Lower leg skin (tissue), 3 donors: ENCODE results near the gene SLC9A9.

Experiments used
- POLR2A ChIP-seq, 2 donors: fragments of 450-650 bp; IDR thresholded peaks; one replicate each; pipeline ENCODE4 v1.6.1; 2016 to 2017; ENCODE audit warnings: antibody characterized with exemption in 2 of 2, mild to moderate bottlenecking in 1 of 2, moderate library complexity in 1 of 2
- TF ChIP-seq, protein P1 (sequence below), 3 donors: fragments of 450-650 bp; IDR thresholded peaks; one replicate each; pipeline ENCODE4 v1.5.1; 2016; ENCODE audit warnings: antibody characterized with exemption in 3 of 3, mild to moderate bottlenecking in 3 of 3, moderate library complexity in 2 of 3

DNA sequence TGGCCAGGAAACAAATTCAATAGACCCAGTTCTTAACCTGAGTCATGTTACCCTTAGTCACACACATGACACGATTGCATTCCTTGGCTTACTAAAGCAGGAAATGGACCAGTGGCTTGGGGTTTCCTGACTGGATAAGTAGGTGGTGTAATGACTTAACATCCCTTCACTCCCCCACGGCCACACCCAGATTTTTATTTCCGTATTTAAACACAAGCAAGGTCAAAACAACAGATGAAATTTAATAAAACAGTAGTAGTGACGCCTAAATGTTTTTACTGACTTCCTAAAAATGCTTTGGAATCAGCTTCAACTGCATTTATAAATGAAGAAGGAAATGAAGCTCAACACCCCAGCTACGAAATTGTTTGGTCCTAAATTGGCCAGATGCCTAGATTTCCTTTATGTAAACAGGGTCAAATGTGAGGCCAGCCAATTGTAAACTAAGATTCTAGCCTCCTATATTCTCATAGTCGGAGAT, 404.4 kb downstream of the SLC9A9 start:
- TF ChIP-seq POLR2A (IDR thresholded peaks at IDR 0.05) = no peak
- TF ChIP-seq, protein P1, sequence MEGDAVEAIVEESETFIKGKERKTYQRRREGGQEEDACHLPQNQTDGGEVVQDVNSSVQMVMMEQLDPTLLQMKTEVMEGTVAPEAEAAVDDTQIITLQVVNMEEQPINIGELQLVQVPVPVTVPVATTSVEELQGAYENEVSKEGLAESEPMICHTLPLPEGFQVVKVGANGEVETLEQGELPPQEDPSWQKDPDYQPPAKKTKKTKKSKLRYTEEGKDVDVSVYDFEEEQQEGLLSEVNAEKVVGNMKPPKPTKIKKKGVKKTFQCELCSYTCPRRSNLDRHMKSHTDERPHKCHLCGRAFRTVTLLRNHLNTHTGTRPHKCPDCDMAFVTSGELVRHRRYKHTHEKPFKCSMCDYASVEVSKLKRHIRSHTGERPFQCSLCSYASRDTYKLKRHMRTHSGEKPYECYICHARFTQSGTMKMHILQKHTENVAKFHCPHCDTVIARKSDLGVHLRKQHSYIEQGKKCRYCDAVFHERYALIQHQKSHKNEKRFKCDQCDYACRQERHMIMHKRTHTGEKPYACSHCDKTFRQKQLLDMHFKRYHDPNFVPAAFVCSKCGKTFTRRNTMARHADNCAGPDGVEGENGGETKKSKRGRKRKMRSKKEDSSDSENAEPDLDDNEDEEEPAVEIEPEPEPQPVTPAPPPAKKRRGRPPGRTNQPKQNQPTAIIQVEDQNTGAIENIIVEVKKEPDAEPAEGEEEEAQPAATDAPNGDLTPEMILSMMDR (IDR thresholded peaks at IDR 0.05) = no peak
